ENCODE results near the gene ARID5B. TPM values are rescaled to one million over a fixed set of nuclear protein-coding genes. Genes with fewer than 3 reads are reported as not detected.

The ARID5B gene
- total and polyA plus RNA-seq, 2 donors (not counting 3 experiments of a cell fraction or from before 2014, with no cell fraction given) = 5.6 to 8.9 TPM

GRCh38 chr10:62092301-62093030 lies 191.0 kb downstream of the ARID5B start:
- Histone ChIP-seq H3K27ac (ENCODE audit: insufficient read depth, low read depth, low read length) (no peak overlapping the region), H3K9ac (replicated peaks; ENCODE audit: extremely low read depth, insufficient read depth, low read length) (no peak overlapping the region), H3K4me3 (replicated peaks in 1 of 3; ENCODE audit: insufficient read depth in 1 of 3, low read depth in 1 of 3, low read length in 3 of 3) (no peak overlapping the region), H2AFZ (ENCODE audit: low read depth, low read length) (no peak overlapping the region), H3K27me3 (ENCODE audit: control insufficient read depth in 2 of 2, insufficient read depth in 2 of 2, low read length in 2 of 2) (no peaks in the 10 kb centered on the region), H3K4me2 (ENCODE audit: insufficient read depth, low read length) (no peak overlapping the region), H3K9me1 (replicated peaks; ENCODE audit: control insufficient read depth, extremely low read depth, insufficient read depth, low read length) (no peaks in the 10 kb centered on the region), H3K36me3 (ENCODE audit: control insufficient read depth in 2 of 2, extremely low read depth in 1 of 2, insufficient read depth in 2 of 2, low read length in 2 of 2) (peaks cover 0 to 19% of the 10 kb centered on the region in 2 experiments), H3K9me3 (replicated peaks; ENCODE audit: control insufficient read depth, insufficient read depth, low read length) (no peaks in the 10 kb centered on the region), H4K20me1 (replicated peaks; ENCODE audit: control insufficient read depth, extremely low read depth, insufficient read depth, low read length) (no peaks in the 10 kb centered on the region), H3K79me2 (ENCODE audit: control insufficient read depth, insufficient read depth, low read length) (no peaks in the 10 kb centered on the region), H3K4me1 (ENCODE audit: control insufficient read depth, extremely low read depth, insufficient read depth, low read length) (peaks cover 8% of the 10 kb centered on the region)
- ChIA-PET POLR2A (no interaction called here), CTCF (no interaction called here)
- intact Hi-C loops (cut with micrococcal nuclease) = no loop called here
- TF ChIP-seq MAX (IDR thresholded peaks at IDR 0.05; ENCODE audit: insufficient read depth, insufficient read length) (no peak), POLR2AphosphoS5 (IDR thresholded peaks at IDR 0.05; ENCODE audit: insufficient read depth, low read depth, low read length) (no peak), JUN (IDR thresholded peaks at IDR 0.05; ENCODE audit: borderline replicate concordance, insufficient read depth, insufficient read length, low read depth) (no peak), POLR2A (IDR thresholded peaks at IDR 0.05; ENCODE audit: low read depth, low read length) (no peak), EZH2 (IDR thresholded peaks at IDR 0.05; ENCODE audit: borderline replicate concordance, low read depth, low read length, severe bottlenecking) (no peak), FOS (IDR thresholded peaks at IDR 0.05; ENCODE audit: borderline replicate concordance, insufficient read depth, low read length) (no peak), CTCF (IDR thresholded peaks at IDR 0.05; ENCODE audit: extremely low read depth in 1 of 2, insufficient read depth in 1 of 2, low read depth in 1 of 2, low read length in 2 of 2) (no peak), MYC (IDR thresholded peaks at IDR 0.05; ENCODE audit: low read depth, low read length) (no peak), GATA2 (IDR thresholded peaks at IDR 0.05; ENCODE audit: insufficient read depth, insufficient read length, low read depth, low read length) (no peak)
- dilution Hi-C loops (cut with MboI; ENCODE audit: extremely low pct_ligation_motif_present, low sequenced_read_pairs) = no loop called here
- FAIRE-seq (no peak), DNase-seq (ENCODE audit: low read depth, low spot score) (no peak)
- BruUV-seq (replicated peaks) = no TSS peak

Data from endothelial cell of umbilical vein (primary cell).